ENCODE results near the gene ERCC1.
"Not testable (repeated sequence)": the region's sequence is repeated elsewhere in the genome, so short reads cannot be mapped to it uniquely, and the experiment has no call there.

The ERCC1 gene

DNA sequence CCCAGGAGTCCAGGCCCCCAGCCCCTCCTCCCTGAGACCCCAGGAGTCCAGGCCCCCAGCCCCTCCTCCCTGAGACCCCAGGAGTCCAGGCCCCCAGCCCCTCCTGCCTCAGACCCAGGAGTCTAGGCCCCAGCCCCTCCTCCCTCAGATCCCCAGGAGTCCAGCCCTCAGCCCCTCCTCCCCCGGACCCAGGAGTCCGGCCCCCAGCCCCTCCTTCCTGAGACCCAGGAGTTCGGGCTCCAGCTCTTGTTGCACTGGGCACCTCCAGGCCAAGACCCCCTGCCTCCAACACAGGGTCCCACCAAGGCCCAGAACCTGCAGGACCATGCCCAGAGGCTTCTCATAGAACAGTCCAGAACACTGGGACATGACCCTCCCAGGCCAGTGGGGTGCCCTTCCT is 3.8 kb downstream of the ERCC1 start:
- H3K27me3 ChIP-seq (ENCODE audit: control insufficient read depth, insufficient read depth, low read length), result no peaks in the 10 kb centered on the region
- H3K4me1 ChIP-seq (ENCODE audit: control insufficient read depth, insufficient read depth, low read length), result peaks cover 8% of the 10 kb centered on the region
- no peak overlapping the region for H3K27ac ChIP-seq (ENCODE audit: low read depth, low read length)
- no peak overlapping the region for H3K9ac ChIP-seq (ENCODE audit: low read length)
- no peak overlapping the region for H3K4me3 ChIP-seq (ENCODE audit: low read length)
- H3K36me3 ChIP-seq (ENCODE audit: control insufficient read depth, insufficient read depth, low read length), result no peaks in the 10 kb centered on the region

DNA sequence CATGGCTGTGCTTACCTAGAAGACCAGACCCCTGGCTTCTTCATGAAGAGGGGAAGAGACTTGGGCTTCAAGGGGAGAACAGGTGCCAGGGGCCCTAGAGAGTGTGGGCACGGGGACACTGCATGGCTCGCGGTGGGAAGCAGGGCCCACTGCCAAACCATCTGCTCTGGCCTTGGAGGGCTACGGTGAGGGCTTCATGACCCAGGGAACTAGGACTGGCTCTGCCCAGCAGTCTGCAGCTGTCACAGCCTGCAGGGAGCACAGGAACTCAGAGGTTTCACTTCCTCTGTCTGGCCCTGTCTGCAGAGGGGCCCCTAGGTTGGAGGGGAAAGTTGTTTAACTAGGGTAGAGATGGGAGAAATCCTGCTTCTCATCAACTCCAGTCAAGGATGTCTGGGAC is 4.3 kb downstream of the ERCC1 start:
- no peak overlapping the region for H3K9ac ChIP-seq (ENCODE audit: low read length)
- no peak overlapping the region for H3K27ac ChIP-seq (ENCODE audit: low read depth, low read length)
- H3K36me3 ChIP-seq (ENCODE audit: control insufficient read depth, insufficient read depth, low read length), result no peaks in the 10 kb centered on the region
- peaks cover 8% of the 10 kb centered on the region for H3K4me1 ChIP-seq (ENCODE audit: control insufficient read depth, insufficient read depth, low read length)
- no peaks in the 10 kb centered on the region for H3K27me3 ChIP-seq (ENCODE audit: control insufficient read depth, insufficient read depth, low read length)
- no peak overlapping the region for H3K4me3 ChIP-seq (ENCODE audit: low read length)

DNA sequence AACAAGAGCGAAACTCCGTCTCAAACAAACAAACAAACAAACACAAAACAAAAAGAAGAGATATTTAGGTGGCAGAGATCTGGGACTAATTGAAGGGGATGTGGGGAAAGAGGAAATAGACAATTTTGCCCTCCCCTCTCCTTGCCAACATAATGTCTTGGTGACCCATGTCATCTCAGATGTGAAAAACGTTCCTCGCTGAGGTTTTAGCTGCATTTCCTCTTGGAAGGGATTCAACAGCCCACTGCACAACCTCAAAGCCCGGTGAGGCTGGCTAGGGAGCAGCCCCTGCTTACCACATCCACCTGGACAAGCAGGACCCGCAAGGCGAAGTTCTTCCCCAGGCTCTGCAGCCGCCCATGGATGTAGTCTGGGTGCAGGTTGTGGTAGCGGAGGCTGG is 4.9 kb downstream of the ERCC1 start:
- Histone ChIP-seq H3K27me3 (ENCODE audit: control insufficient read depth, insufficient read depth, low read length) (no peaks in the 10 kb centered on the region), H3K36me3 (ENCODE audit: control insufficient read depth, insufficient read depth, low read length) (peaks cover 2% of the 10 kb centered on the region), H3K4me3 (ENCODE audit: low read length) (no peak overlapping the region), H3K9ac (ENCODE audit: low read length) (no peak overlapping the region), H3K27ac (ENCODE audit: low read depth, low read length) (no peak overlapping the region), H3K4me1 (ENCODE audit: control insufficient read depth, insufficient read depth, low read length) (peaks cover 5% of the 10 kb centered on the region)

DNA sequence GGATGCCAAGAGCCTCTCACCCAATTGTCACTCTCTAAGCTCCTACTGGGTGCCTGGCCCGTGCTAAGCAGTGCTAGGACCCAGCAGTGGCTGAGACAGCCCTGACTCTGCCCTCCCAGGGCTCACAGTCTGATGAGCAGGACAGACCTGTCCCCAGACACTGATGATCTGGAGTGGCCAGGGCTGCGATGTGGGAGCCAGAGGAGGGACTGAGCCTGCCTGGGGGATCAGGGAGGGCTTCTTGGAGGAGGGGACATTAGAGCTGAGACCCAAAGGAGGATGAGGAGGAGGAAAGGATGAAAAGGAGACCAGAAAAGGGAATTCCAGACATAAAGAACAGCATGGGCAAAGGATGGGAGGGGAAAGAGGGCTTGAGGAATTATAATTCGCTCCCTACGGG is 6.6 kb downstream of the ERCC1 start:
- Histone ChIP-seq H3K9ac (ENCODE audit: low read length) (no peak overlapping the region), H3K4me3 (ENCODE audit: low read length) (no peak overlapping the region), H3K36me3 (ENCODE audit: control insufficient read depth, insufficient read depth, low read length) (peaks cover 7% of the 10 kb centered on the region), H3K27me3 (ENCODE audit: control insufficient read depth, insufficient read depth, low read length) (no peaks in the 10 kb centered on the region), H3K27ac (ENCODE audit: low read depth, low read length) (no peak overlapping the region), H3K4me1 (ENCODE audit: control insufficient read depth, insufficient read depth, low read length) (peaks cover 2% of the 10 kb centered on the region)

DNA sequence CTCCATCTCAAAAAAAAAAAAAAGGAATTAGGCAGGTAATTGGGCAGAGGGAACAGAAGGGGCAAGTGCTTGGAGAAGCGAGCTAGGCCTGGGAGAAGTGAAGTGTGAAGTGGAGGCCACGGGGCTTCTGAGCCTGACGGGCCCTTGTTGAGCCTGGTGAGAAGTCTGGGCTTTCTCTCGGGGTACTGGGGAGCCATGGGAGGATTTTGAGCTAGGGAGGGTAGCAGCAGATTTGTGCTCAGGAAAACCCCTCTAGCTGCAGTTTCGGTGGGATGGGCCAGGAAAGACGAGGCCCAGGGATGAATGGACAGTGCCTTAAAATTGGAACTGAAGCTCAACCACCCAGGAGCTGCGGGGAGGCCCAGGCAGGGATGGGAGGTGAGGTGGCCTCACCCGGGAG is 9.2 kb downstream of the ERCC1 start:
- no peaks in the 10 kb centered on the region for H3K27me3 ChIP-seq (ENCODE audit: control insufficient read depth, insufficient read depth, low read length)
- H3K4me3 ChIP-seq (ENCODE audit: low read length), result no peak overlapping the region
- H3K9ac ChIP-seq (ENCODE audit: low read length), result no peak overlapping the region
- H3K4me1 ChIP-seq (ENCODE audit: control insufficient read depth, insufficient read depth, low read length), result peaks cover 2% of the 10 kb centered on the region
- H3K27ac ChIP-seq (ENCODE audit: low read depth, low read length), result no peak overlapping the region
- peaks cover 7% of the 10 kb centered on the region for H3K36me3 ChIP-seq (ENCODE audit: control insufficient read depth, insufficient read depth, low read length)

DNA sequence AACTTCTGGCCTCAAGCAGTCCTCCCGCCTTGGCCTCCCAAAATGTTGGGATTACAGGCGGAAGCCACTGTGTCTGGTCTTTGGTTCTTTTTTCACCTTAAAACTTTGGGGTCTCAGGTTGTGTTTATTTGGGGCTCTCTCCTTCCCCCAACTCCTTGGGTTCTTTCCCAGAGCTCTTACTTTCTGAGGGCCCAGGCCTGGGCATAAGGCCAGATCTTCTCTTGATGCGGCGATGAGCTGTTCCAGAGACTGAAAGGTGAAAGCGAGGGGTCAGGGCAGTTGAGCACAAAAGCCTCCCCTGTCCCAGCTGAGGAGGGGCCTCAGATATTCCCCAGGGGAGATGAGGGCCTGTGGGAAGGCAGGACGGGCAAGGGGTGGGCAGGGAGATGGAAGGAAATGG is 10.2 kb downstream of the ERCC1 start:
- H3K27ac ChIP-seq (ENCODE audit: low read depth, low read length), result no peak overlapping the region
- H3K36me3 ChIP-seq (ENCODE audit: control insufficient read depth, insufficient read depth, low read length), result peaks cover 7% of the 10 kb centered on the region
- H3K4me3 ChIP-seq (ENCODE audit: low read length), result no peak overlapping the region
- H3K9ac ChIP-seq (ENCODE audit: low read length), result no peak overlapping the region
- peaks cover 2% of the 10 kb centered on the region for H3K4me1 ChIP-seq (ENCODE audit: control insufficient read depth, insufficient read depth, low read length)
- H3K27me3 ChIP-seq (ENCODE audit: control insufficient read depth, insufficient read depth, low read length), result no peaks in the 10 kb centered on the region

DNA sequence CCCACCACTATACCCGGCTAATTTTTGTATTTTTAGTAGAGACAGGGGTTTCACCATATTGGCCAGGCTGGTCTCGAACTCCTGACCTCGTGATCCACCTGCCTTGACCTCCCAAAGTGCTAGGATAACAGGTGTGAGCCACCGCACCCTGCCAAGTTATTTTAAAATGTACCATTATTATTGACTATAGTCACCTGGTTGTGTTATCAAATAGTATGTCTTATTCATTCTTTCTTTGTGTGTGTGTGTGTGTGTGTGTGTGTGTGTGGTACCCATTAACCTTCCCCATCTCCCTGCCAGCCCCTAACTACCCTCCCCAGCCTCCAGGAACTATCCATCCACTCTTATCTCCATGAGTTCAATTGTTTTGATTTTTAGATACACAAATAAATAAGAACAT is 13.4 kb downstream of the ERCC1 start:
- H3K4me1 ChIP-seq (ENCODE audit: control insufficient read depth, insufficient read depth, low read length); H3K4me3 ChIP-seq (ENCODE audit: low read length); H3K9ac ChIP-seq (ENCODE audit: low read length); H3K27me3 ChIP-seq (ENCODE audit: control insufficient read depth, insufficient read depth, low read length); H3K27ac ChIP-seq (ENCODE audit: low read depth, low read length); H3K36me3 ChIP-seq (ENCODE audit: control insufficient read depth, insufficient read depth, low read length): not testable (repeated sequence)

DNA sequence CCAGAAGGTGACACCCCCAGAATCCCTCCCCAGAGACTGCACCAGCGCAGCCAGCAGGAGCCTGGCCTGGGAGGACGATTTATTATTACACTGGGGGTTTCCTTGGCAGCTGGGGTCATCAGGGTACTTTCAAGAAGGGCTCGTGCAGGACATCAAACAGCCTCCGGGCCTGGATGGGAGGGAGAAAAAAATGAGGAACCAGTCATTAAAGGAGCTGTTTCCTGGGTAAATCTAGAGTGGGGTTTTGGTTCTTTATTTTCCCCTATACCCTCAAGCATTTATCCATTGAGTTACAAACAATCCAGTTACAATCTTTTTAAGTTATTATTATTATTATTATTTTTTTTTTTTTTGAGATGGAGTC is 14.2 kb downstream of the ERCC1 start:
- Histone ChIP-seq H3K4me1 (ENCODE audit: control insufficient read depth, insufficient read depth, low read length) (peaks cover 7% of the 10 kb centered on the region), H3K9ac (ENCODE audit: low read length) (no peak overlapping the region), H3K27ac (ENCODE audit: low read depth, low read length) (no peak overlapping the region), H3K36me3 (ENCODE audit: control insufficient read depth, insufficient read depth, low read length) (peaks cover 7% of the 10 kb centered on the region), H3K4me3 (ENCODE audit: low read length) (no peak overlapping the region), H3K27me3 (ENCODE audit: control insufficient read depth, insufficient read depth, low read length) (no peaks in the 10 kb centered on the region)

DNA sequence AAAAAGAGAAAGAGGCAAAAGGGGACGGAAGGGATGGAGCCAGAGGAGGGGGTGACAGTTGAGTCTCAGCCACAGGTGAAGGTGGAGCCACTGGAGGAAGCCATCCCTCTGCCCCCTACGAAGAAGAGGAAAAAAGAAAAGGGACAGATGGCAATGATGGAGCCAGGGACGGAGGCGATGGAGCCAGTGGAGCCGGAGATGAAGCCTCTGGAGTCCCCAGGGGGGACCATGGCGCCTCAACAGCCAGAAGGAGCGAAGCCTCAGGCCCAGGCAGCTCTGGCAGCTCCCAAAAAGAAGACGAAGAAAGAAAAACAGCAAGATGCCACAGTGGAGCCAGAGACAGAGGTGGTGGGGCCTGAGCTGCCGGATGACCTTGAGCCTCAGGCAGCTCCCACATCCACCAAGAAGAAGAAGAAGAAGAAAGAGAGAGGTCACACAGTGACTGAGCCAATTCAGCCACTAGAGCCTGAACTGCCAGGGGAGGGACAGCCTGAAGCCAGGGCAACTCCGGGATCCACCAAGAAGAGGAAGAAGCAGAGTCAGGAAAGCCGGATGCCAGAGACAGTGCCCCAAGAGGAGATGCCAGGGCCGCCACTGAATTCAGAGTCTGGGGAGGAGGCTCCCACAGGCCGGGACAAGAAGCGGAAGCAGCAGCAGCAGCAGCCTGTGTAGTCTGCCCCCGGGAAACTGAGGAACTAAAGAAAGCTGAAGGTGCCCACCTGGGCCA is 14.7 kb downstream of the ERCC1 start:
- Histone ChIP-seq H3K36me3 (ENCODE audit: control insufficient read depth, insufficient read depth, low read length) (peaks cover 7% of the 10 kb centered on the region), H3K27ac (ENCODE audit: low read depth, low read length) (no peak overlapping the region), H3K9ac (ENCODE audit: low read length) (no peak overlapping the region), H3K4me3 (ENCODE audit: low read length) (no peak overlapping the region), H3K4me1 (ENCODE audit: control insufficient read depth, insufficient read depth, low read length) (peaks cover 7% of the 10 kb centered on the region), H3K27me3 (ENCODE audit: control insufficient read depth, insufficient read depth, low read length) (no peaks in the 10 kb centered on the region)

DNA sequence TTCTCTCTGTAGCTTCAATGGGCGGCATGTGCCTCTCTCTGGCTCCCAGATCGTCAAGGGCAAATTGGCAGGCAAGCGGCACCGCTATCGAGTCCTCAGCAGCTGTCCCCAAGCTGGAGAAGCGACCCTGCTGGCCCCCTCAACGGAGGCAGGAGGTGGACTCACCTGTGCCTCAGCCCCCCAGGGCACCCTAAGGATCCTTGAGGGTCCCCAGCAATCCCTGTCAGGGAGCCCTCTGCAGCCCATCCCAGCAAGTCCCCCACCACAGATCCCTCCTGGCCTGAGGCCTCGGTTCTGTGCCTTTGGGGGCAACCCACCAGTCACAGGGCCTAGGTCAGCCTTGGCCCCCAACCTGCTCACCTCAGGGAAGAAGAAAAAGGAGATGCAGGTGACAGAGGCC is 15.6 kb downstream of the ERCC1 start:
- H3K9ac ChIP-seq (ENCODE audit: low read length), result no peak overlapping the region
- no peaks in the 10 kb centered on the region for H3K36me3 ChIP-seq (ENCODE audit: control insufficient read depth, insufficient read depth, low read length)
- H3K27ac ChIP-seq (ENCODE audit: low read depth, low read length), result no peak overlapping the region
- peaks cover 5% of the 10 kb centered on the region for H3K4me1 ChIP-seq (ENCODE audit: control insufficient read depth, insufficient read depth, low read length)
- no peak overlapping the region for H3K4me3 ChIP-seq (ENCODE audit: low read length)
- no peaks in the 10 kb centered on the region for H3K27me3 ChIP-seq (ENCODE audit: control insufficient read depth, insufficient read depth, low read length)

DNA sequence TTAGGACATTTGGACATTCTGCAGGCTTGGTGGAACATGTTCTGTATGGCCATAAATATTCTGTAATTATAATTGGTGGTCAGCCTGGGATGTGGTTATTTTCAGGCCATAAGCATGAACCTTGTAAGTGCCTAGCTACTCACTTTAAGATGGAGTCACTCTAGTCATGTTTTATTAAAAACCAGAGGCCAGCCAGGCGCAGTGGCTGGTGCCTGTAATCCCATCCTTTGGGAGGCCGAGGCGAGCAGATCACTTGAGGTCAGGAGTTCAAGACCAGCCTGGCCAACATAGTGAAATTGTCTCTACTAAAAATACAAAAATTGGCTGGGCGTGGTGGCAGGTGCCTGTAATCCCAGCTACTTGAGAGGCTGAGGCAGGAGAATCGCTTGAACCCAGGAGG is 16.1 kb downstream of the ERCC1 start:
- H3K27me3 ChIP-seq (ENCODE audit: control insufficient read depth, insufficient read depth, low read length); H3K4me1 ChIP-seq (ENCODE audit: control insufficient read depth, insufficient read depth, low read length); H3K9ac ChIP-seq (ENCODE audit: low read length); H3K36me3 ChIP-seq (ENCODE audit: control insufficient read depth, insufficient read depth, low read length); H3K27ac ChIP-seq (ENCODE audit: low read depth, low read length); H3K4me3 ChIP-seq (ENCODE audit: low read length): not testable (repeated sequence)

DNA sequence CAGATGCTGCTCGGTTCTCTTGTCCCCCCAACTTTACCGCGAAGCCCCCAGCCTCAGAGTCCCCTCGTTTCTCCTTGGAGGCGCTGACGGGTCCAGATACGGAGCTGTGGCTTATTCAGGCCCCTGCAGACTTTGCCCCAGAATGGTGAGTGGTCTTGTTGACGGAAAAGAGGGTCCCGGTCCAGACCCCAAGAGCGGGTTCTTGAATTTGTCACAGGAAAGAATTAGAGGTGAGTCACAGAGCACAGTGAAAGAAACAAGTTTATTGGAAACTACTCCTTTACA is 16.7 kb downstream of the ERCC1 start:
- no peaks in the 10 kb centered on the region for H3K36me3 ChIP-seq (ENCODE audit: control insufficient read depth, insufficient read depth, low read length)
- H3K9ac ChIP-seq (ENCODE audit: low read length), result no peak overlapping the region
- no peaks in the 10 kb centered on the region for H3K27me3 ChIP-seq (ENCODE audit: control insufficient read depth, insufficient read depth, low read length)
- peaks cover 5% of the 10 kb centered on the region for H3K4me1 ChIP-seq (ENCODE audit: control insufficient read depth, insufficient read depth, low read length)
- peak overlapping the region; percentile 82 for H3K4me3 ChIP-seq (ENCODE audit: low read length)
- no peak overlapping the region for H3K27ac ChIP-seq (ENCODE audit: low read depth, low read length)

DNA sequence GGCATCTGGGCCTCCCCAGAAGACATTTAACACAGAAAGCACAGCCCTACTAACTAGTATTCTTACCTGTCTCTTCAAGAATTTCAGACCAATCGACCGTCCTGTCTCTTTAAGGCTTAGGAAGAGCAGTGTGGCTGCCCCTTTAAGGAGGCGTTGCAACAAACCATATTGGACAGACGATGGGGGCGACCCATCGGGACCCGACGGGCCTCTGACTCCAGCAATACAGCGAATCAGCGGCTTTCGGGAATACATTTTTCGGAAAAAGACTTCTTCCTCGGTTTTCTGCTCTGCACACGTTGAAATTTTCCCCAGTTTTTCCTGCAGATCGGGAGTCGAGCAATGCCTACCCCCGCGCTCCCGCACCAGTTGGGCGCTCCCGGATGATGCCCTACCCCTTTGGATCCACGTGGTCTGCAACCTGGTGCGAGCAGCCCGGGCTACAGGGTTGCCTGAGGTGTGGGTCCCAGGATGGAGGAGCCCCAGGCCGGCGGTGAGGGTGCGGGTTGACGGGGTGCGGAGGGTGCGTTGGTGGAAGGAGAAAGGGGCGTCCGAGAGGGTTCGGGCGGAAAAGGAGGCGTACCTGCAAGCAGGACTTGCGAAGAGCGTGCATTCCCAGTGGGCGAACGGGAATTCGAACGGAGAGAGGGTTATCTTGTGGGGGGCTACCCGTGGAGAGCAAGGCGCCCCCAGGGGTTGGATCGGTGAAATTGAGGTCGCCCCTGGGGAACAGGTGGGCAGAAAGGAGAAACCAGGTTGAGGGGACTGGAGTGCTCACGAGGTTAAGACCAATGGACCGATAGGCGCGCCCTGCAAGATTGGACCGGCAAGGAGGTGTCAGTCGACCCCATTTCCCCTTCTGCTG is 17.3 kb downstream of the ERCC1 start, which contains the start of gene POLR1G:
Gene POLR1G, plus strand, starts transcription at position 419 of the 865 bp plus-strand sequence. Its CDS starts 53 bp downstream, at position 472.
- Histone ChIP-seq H3K36me3 (ENCODE audit: control insufficient read depth, insufficient read depth, low read length) (no peaks in the 10 kb centered on the region), H3K9ac (ENCODE audit: low read length) (peak within 1 kb of the TSS; percentile 49), H3K27me3 (ENCODE audit: control insufficient read depth, insufficient read depth, low read length) (no peaks in the 10 kb centered on the region), H3K4me3 (ENCODE audit: low read length) (peak within 1 kb of the TSS; percentile 82), H3K27ac (ENCODE audit: low read depth, low read length) (peak within 1 kb of the TSS; percentile 92), H3K4me1 (ENCODE audit: control insufficient read depth, insufficient read depth, low read length) (peaks cover 5% of the 10 kb centered on the region)
